Muscle of leg (tissue), 11 donors: Measurements from ENCODE around the gene FAS. TPM values are rescaled to one million over a fixed set of nuclear protein-coding genes. Genes with fewer than 3 reads are reported as not detected.
A peak's percentile ranks its signal among the peaks of the same experiment; 100 is the strongest.

Experiments
- DNase-seq: peaks from one replicate; pipeline ENCODE4 v3.0.0; 2013
- H3K27ac ChIP-seq: one replicate; pipeline ENCODE4 v1.5.1; 2013; ENCODE audit warnings: mild to moderate bottlenecking, low read length, control low read depth
- H3K27me3 ChIP-seq: one replicate; pipeline ENCODE4 v1.6.1; 2013; ENCODE audit warnings: low read length; ENCODE audit not compliant: control insufficient read depth, insufficient read depth
- H3K36me3 ChIP-seq: one replicate; pipeline ENCODE4 v1.6.1; 2013; ENCODE audit warnings: low read length; ENCODE audit not compliant: control insufficient read depth, insufficient read depth
- H3K4me1 ChIP-seq: one replicate; pipeline ENCODE4 v1.6.1; 2013; ENCODE audit warnings: low read length; ENCODE audit not compliant: control insufficient read depth, insufficient read depth
- H3K4me3 ChIP-seq: one replicate; pipeline ENCODE4 v1.5.1; 2013; ENCODE audit warnings: low read length, control low read depth
- H3K9me3 ChIP-seq: replicated peaks from 2 replicates; pipeline ENCODE4 v1.6.1; 2013; ENCODE audit warnings: low read depth, low read length; ENCODE audit not compliant: control insufficient read depth
- WGBS: methylation state at CpG from one replicate; pipeline ENCODE4 v1.1.5; 2013; ENCODE audit warnings: missing lambda C conversion rate; ENCODE audit not compliant: insufficient coverage; 5-methylcytosine and 5-hydroxymethylcytosine counted together
- polyA plus RNA-seq, 8 donors: library from polyadenylated mRNA; unstranded; fragments of 120-200 nt; gene quantifications; one replicate each; pipeline versions ENCODE4 v1.2.1 to v1.2.3, GENCODE V29; 2013; ENCODE audit warnings: inconsistent platforms in 1 of 8, low replicate concordance in 1 of 8; ENCODE audit not compliant: insufficient read length in 8 of 8, insufficient read depth in 1 of 8
- total RNA-seq: library from RNA; stranded (reverse); fragments of 120-200 nt; gene quantifications from one replicate; pipeline ENCODE4 v1.2.4, GENCODE V29; 2013

FAS gene
- total and polyA plus RNA-seq, 9 donors: 5.6 to 12.1 (median 7.7) TPM

DNA sequence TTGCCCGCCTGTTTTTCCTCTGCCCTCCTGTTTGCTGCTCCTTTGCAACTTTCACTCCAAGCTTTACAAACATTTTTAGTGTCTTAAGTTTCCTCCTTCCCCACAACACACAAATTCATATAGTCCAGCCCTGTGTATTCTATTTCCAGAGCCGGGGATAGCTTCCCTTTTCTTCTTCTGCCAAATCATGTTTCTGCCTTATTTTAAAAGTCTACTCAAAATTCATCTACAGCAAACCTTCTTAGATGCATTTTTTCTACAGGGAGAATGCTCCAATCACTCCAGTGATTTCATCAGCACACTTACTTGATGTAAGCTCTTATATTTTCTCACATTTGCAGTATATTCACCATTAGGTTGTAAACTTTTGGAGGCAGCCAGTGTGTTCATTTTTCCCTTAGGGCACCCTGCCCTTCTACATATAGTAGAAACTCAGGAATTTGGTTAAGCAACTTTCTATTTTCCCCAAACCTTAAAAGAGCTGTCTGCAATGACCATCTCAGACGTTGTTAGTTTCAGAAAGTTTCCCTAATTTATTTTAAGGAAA lies 25.7 kb upstream of the FAS start:
- Histone ChIP-seq H3K4me3 (no peak overlapping the region), H3K27ac (peak overlapping the region; percentile 26), H3K4me1 (peaks cover 11% of the 10 kb centered on the region), H3K9me3 (no peaks in the 10 kb centered on the region), H3K36me3 (no peaks in the 10 kb centered on the region), H3K27me3 (no peaks in the 10 kb centered on the region)
- WGBS: 32% methylated on average over 2 of the region's 3 CpGs
- peak; percentile 54 for DNase-seq

GRCh38 chr10:88966797-88967196 lies 23.8 kb upstream of the FAS start:
- Histone ChIP-seq H3K4me3 (no peak overlapping the region), H3K27me3 (no peaks in the 10 kb centered on the region), H3K36me3 (no peaks in the 10 kb centered on the region), H3K27ac (no peak overlapping the region), H3K9me3 (no peaks in the 10 kb centered on the region), H3K4me1 (peaks cover 11% of the 10 kb centered on the region)
- DNase-seq: peak; percentile 61
- WGBS: 8% methylated on average over 2 of the region's 3 CpGs

DNA sequence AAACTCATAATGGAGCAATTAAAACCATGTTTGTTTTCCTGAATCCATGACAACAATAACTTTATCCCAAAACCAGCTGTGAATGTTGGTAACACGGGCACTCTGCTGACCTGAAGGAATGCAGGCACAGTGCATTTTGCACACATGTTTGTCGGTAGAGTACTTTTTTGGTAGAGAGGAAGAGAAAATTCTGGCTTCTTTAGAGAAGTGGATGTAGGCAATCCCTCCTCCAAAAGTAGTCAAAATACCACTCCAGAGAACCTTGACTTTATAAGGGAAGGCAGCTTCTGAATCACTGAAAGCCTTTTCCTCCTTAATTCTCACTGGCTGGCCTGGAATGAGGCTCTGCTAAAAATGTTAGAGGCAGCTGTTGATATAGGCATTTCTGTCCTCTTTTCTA lies 22.2 kb upstream of the FAS start:
- no CpG with 5 or more reads among the region's 2 CpGs for WGBS
- H3K36me3 ChIP-seq: no peaks in the 10 kb centered on the region
- H3K27ac ChIP-seq: peak overlapping the region; percentile 47
- peak; percentile 60 for DNase-seq
- H3K4me1 ChIP-seq: peaks cover 11% of the 10 kb centered on the region
- H3K27me3 ChIP-seq: no peaks in the 10 kb centered on the region
- no peak overlapping the region for H3K4me3 ChIP-seq
- H3K9me3 ChIP-seq: no peaks in the 10 kb centered on the region

GRCh38 chr10:88971221-88972061 lies 19.2 kb upstream of the FAS start:
- peak; percentile 47 for DNase-seq
- H3K36me3 ChIP-seq: no peaks in the 10 kb centered on the region
- peak overlapping the region; percentile 10 for H3K27ac ChIP-seq
- no peaks in the 10 kb centered on the region for H3K9me3 ChIP-seq
- no CpG with 5 or more reads among the region's 5 CpGs for whole genome bisulfite sequencing
- no peaks in the 10 kb centered on the region for H3K27me3 ChIP-seq
- H3K4me3 ChIP-seq: no peak overlapping the region
- peaks cover 10% of the 10 kb centered on the region for H3K4me1 ChIP-seq

DNA sequence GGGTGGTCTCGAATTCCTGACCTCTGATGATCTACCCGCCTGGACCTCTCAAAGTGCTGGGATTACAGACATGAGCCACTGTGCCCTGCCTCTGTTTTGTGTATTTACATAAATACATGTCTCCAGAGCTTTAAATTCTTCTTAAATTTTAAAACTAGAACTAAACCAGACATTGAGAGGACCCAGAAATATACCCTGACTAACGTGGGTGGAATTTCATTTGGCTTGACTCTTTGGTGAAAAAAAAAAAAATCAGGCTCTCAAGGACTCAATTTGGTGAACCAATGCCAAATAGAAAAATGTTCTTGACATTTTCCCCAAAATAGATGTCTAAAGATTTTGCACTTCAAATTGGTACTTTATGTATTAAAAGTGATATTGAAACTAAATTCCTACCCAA lies 16.6 kb upstream of the FAS start:
- Histone ChIP-seq H3K27ac (no peak overlapping the region), H3K4me1 (peaks cover 5% of the 10 kb centered on the region), H3K9me3 (no peaks in the 10 kb centered on the region), H3K4me3 (no peak overlapping the region), H3K27me3 (no peaks in the 10 kb centered on the region), H3K36me3 (no peaks in the 10 kb centered on the region)
- no CpG with 5 or more reads among the region's 3 CpGs for WGBS
- DNase-seq: no peak

DNA sequence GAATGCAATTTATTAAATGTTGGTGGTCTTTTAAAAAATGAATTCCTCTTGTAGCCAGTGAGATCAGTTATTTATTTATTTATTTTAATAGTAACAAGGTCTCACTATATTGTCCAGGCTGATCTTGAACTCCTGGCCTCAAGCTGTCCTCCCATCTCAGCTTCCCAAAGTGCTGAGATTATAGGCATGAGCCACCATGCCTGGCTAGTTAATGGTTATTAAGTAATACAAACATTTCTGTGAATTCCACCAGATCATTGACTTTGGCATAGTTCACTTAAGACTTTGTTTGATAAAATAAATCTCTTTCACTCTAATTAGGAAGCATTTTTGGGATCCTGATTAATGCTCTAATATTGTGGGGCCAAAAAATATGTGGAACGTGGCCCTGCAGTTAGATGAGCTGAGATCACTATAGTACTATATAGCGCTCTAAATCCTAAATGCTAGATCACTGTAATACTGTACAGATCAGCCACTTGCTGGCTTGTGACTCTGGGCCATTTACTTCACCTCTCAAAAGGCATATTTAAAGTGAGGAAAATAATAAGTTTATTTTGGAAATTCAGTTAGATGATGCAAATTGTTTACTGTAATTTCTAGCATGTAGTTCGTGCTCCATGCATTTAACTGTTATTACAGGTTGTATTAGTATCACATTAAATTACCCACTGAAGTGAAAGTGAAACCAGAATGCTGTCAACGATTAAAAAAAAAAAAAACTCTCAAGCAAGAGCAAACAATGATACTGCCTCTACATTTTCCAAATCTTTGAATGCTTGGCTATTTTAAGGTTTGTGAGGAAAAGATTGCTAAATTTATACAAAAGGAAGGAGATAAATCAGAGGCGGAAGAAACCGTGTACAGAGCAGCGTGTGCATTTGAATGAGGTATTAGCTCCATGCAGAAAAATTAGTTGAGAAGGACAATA lies 15.9 kb upstream of the FAS start:
- peak overlapping the region; percentile 71 for H3K27ac ChIP-seq
- peak; percentile 70 for DNase-seq
- WGBS: no CpG with 5 or more reads among the region's 7 CpGs
- H3K4me3 ChIP-seq: peak overlapping the region; percentile 35
- H3K9me3 ChIP-seq: no peaks in the 10 kb centered on the region
- H3K36me3 ChIP-seq: no peaks in the 10 kb centered on the region
- H3K4me1 ChIP-seq: peaks cover 8% of the 10 kb centered on the region
- no peaks in the 10 kb centered on the region for H3K27me3 ChIP-seq

DNA sequence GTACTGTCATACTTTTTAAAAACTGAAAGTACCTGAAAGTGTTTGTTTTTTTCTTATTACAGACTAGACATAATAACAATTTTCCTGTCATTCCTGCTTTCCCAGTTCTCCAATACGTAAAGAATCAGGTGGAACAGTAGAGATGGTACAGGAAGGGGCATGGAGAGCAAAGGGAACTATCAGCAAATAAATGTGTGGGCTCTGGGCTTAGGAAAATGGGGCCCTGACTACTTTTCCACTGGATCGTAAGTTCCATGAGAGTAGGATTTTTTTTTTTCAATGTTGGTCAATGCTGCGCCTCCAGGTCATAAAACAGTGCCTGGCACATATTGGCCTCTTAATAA lies 15.2 kb upstream of the FAS start:
- H3K27me3 ChIP-seq: no peaks in the 10 kb centered on the region
- WGBS: 75% methylated on average over 2 of the region's 3 CpGs
- H3K4me1 ChIP-seq: peaks cover 9% of the 10 kb centered on the region
- H3K4me3 ChIP-seq: peak overlapping the region; percentile 35
- no peaks in the 10 kb centered on the region for H3K9me3 ChIP-seq
- DNase-seq: no peak
- H3K36me3 ChIP-seq: no peaks in the 10 kb centered on the region
- peak overlapping the region; percentile 71 for H3K27ac ChIP-seq

DNA sequence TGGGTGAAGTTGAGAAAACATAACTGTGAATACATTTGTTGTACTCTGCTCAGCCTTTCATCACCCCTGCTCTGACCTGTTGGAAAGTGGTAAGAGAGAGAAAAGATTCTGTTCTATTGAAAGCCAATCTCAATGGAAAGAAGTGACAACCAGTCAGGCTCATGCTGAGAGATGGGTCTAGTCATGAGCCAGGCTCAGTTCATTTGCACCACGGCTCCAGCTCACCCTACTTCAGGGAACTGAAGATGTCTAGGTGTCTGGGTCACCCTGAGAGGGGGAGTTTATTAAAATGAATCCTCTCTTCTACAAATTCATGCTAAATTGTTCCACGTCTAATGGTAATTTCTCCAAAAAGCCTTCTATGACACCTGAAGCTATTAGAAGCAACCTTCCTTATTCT lies 12.1 kb upstream of the FAS start:
- no peak overlapping the region for H3K4me3 ChIP-seq
- H3K4me1 ChIP-seq: peaks cover 9% of the 10 kb centered on the region
- no CpG with 5 or more reads among the region's 2 CpGs for WGBS
- no peaks in the 10 kb centered on the region for H3K27me3 ChIP-seq
- no peaks in the 10 kb centered on the region for H3K36me3 ChIP-seq
- H3K27ac ChIP-seq: no peak overlapping the region
- H3K9me3 ChIP-seq: no peaks in the 10 kb centered on the region
- DNase-seq: no peak

- 39% methylated on average over 4 of the region's 5 CpGs for WGBS
- Histone ChIP-seq H3K27me3 (no peaks in the 10 kb centered on the region), H3K4me3 (no peak overlapping the region), H3K4me1 (peaks cover 9% of the 10 kb centered on the region), H3K36me3 (no peaks in the 10 kb centered on the region), H3K9me3 (no peaks in the 10 kb centered on the region), H3K27ac (no peak overlapping the region)
- DNase-seq: peak; percentile 54
Measured at GRCh38 chr10:88979153-88979562, 11.4 kb upstream of the FAS start.

DNA sequence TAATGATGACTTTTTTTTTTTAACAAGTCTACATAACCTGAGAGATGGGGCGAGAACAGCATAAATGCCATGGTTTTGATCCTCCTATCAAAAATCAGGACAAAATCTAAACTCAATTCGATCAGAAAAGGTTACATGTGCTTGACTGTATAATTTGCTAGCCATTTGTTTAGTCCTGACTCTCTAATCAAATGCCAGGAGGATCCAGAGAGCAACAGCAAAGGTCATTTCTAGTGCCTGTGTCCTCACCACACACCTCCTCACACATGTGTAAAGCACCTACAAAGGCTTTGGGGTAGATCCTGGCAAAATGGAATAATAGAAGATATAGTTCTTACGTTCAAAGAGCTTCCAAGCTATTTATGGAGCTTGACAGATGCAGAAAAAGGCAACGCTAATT lies 11.0 kb upstream of the FAS start:
- Histone ChIP-seq H3K4me1 (peaks cover 6% of the 10 kb centered on the region), H3K4me3 (no peak overlapping the region), H3K27me3 (no peaks in the 10 kb centered on the region), H3K36me3 (no peaks in the 10 kb centered on the region), H3K27ac (no peak overlapping the region), H3K9me3 (no peaks in the 10 kb centered on the region)
- no CpG with 5 or more reads among the region's 4 CpGs for WGBS
- no peak for DNase-seq
